HFFc6 (cell line): ENCODE results near the gene NELFB. TPM values are rescaled to one million over a fixed set of nuclear protein-coding genes. Genes with fewer than 3 reads are reported as not detected.
A peak's percentile ranks its signal among the peaks of the same experiment; 100 is the strongest.

Experiments
- DNase-seq: peaks from one replicate; pipeline ENCODE4 v3.0.0-alpha.2; 2018
- H3K27ac Mint-ChIP-seq: 2 replicates; pipeline ENCODE4 v1.8.0; 2020; ENCODE audit warnings: mild to moderate bottlenecking, mixed read lengths
- H3K27me3 Mint-ChIP-seq: 2 replicates; pipeline ENCODE4 v1.8.0; 2021; ENCODE audit warnings: mild to moderate bottlenecking, moderate library complexity, mixed read lengths; ENCODE audit not compliant: insufficient read depth
- H3K36me3 Mint-ChIP-seq: 2 replicates; pipeline ENCODE4 v1.8.0; 2021; ENCODE audit warnings: low read depth, mixed read lengths
- H3K4me1 Mint-ChIP-seq: 2 replicates; pipeline ENCODE4 v1.8.0; 2020; ENCODE audit warnings: low read depth, mixed read lengths
- H3K4me3 Mint-ChIP-seq: 2 replicates; pipeline ENCODE4 v1.8.0; 2020; ENCODE audit warnings: mild to moderate bottlenecking, moderate library complexity, mixed read lengths
- H3K9me3 Mint-ChIP-seq: 2 replicates; pipeline ENCODE4 v1.8.0; 2020; ENCODE audit warnings: mild to moderate bottlenecking, mixed read lengths
- CTCF ChIP-seq: fragments of 200-600 bp; sonication (generic); IDR thresholded peaks from 2 replicates; pipeline ENCODE4 v1.5.0; 2021; ENCODE audit warnings: antibody characterized with exemption, mild to moderate bottlenecking
- total RNA-seq, 6 experiments: library from RNA; stranded (reverse); fragmentation: NEBNext Ultra II Directional; extraction: Animal tissue kit (Norgen Biotek cat#: 25700); gene quantifications; 2 replicates in 1 of 6; 3 replicates in 5 of 6; pipeline ENCODE4 v1.2.3, GENCODE V29; 2021

The NELFB gene
- total RNA-seq, 6 experiments from 2014 or later = 48.5 to 59.9 (median 52.7) TPM

- Mint-ChIP-seq H3K36me3 (no peaks in the 10 kb centered on the region), H3K4me1 (peaks cover 9% of the 10 kb centered on the region), H3K27ac (no peak within 1 kb of the TSS), H3K9me3 (no peaks in the 10 kb centered on the region), H3K27me3 (peaks cover 12% of the 10 kb centered on the region), H3K4me3 (peak within 1 kb of the TSS; percentile 65)
- DNase-seq = peak; percentile 50
- TF ChIP-seq CTCF = no peak
Observed at GRCh38 chr9:137302118-137302448, 47.0 kb downstream of the NELFB start, which contains the start of gene NRARP. TSS of gene NRARP (minus strand) at chr9:137302271. CDS start at chr9:137301928, 343 bp downstream.

GRCh38 chr9:137302449-137303150, 47.5 kb downstream of the NELFB start:
- TF ChIP-seq CTCF = peak; percentile 82
- peak; percentile 45 for DNase-seq
- no peak overlapping the region for H3K27ac Mint-ChIP-seq
- H3K9me3 Mint-ChIP-seq = no peaks in the 10 kb centered on the region
- peaks cover 9% of the 10 kb centered on the region for H3K4me1 Mint-ChIP-seq
- H3K4me3 Mint-ChIP-seq = no peak overlapping the region
- peaks cover 8% of the 10 kb centered on the region for H3K27me3 Mint-ChIP-seq
- no peaks in the 10 kb centered on the region for H3K36me3 Mint-ChIP-seq

GRCh38 chr9:137303151-137303892, 48.2 kb downstream of the NELFB start:
- H3K4me1 Mint-ChIP-seq = peaks cover 9% of the 10 kb centered on the region
- peaks cover 8% of the 10 kb centered on the region for H3K27me3 Mint-ChIP-seq
- TF ChIP-seq CTCF = no peak
- H3K9me3 Mint-ChIP-seq = no peaks in the 10 kb centered on the region
- no peaks in the 10 kb centered on the region for H3K36me3 Mint-ChIP-seq
- DNase-seq = no peak
- no peak overlapping the region for H3K27ac Mint-ChIP-seq
- no peak overlapping the region for H3K4me3 Mint-ChIP-seq

- H3K4me1 Mint-ChIP-seq = peaks cover 9% of the 10 kb centered on the region
Observed at GRCh38 chr9:137303893-137304382, 48.8 kb downstream of the NELFB start.

More at GRCh38 chr9:137303893-137304382, 48.8 kb downstream of the NELFB start:
- Mint-ChIP-seq H3K27me3 (peaks cover 6% of the 10 kb centered on the region), H3K4me3 (no peak overlapping the region), H3K9me3 (no peaks in the 10 kb centered on the region), H3K27ac (no peak overlapping the region), H3K36me3 (no peaks in the 10 kb centered on the region)
- DNase-seq = no peak
- TF ChIP-seq CTCF = no peak
